ENCODE data around the gene FAAP100. TPM values are rescaled to one million over a fixed set of nuclear protein-coding genes. Genes with fewer than 3 reads are reported as not detected.
A peak's percentile ranks its signal among the peaks of the same experiment; 100 is the strongest.

The FAAP100 gene
- total and polyA plus RNA-seq, 5 donors, result 12.0 to 15.3 (median 13.0) TPM

GRCh38 chr17:81492202-81492601 lies 60.0 kb downstream of the FAAP100 start:
- DNase-seq, result peak in 2 of 3 donors; percentile 25 to 46
- WGBS, result 63% methylated on average over 18 of the region's 18 CpGs

GRCh38 chr17:81491761-81492160 lies 60.4 kb downstream of the FAAP100 start:
- ATAC-seq, result no peak
- Histone ChIP-seq H3K4me1 (ENCODE audit: control insufficient read depth, insufficient read depth, low read length) (peaks cover 2% of the 10 kb centered on the region), H3K9me3 (ENCODE audit: control insufficient read depth, low read length) (no peaks in the 10 kb centered on the region), H3K27me3 (ENCODE audit: control insufficient read depth, insufficient read depth) (no peaks in the 10 kb centered on the region), H3K27ac (ENCODE audit: low read length) (no peak overlapping the region), H3K4me3 (ENCODE audit: low read length) (no peak overlapping the region)
- intact Hi-C loops (cut with DNase I), result no loop called here
- peak in 2 of 3 donors; percentile 6 to 23 for DNase-seq
- 26% methylated on average over 5 of the region's 5 CpGs for WGBS

More at GRCh38 chr17:81492202-81492601, 60.0 kb downstream of the FAAP100 start:
- intact Hi-C loops (cut with DNase I), result no loop called here
- H3K9me3 ChIP-seq (ENCODE audit: control insufficient read depth, low read length), result no peaks in the 10 kb centered on the region
- no peak overlapping the region for H3K27ac ChIP-seq (ENCODE audit: low read length)
- H3K27me3 ChIP-seq (ENCODE audit: control insufficient read depth, insufficient read depth), result no peaks in the 10 kb centered on the region
- ATAC-seq, result no peak
- H3K4me3 ChIP-seq (ENCODE audit: low read length), result no peak overlapping the region
- H3K4me1 ChIP-seq (ENCODE audit: control insufficient read depth, insufficient read depth, low read length), result peaks cover 2% of the 10 kb centered on the region

- no peak overlapping the region for H3K27ac ChIP-seq (ENCODE audit: low read length)
- peak in 2 of 3 donors; percentile 48 to 58 for DNase-seq
- H3K4me1 ChIP-seq (ENCODE audit: control insufficient read depth, insufficient read depth, low read length), result peaks cover 2% of the 10 kb centered on the region
- no peak for ATAC-seq
- H3K9me3 ChIP-seq (ENCODE audit: control insufficient read depth, low read length), result no peaks in the 10 kb centered on the region
- H3K27me3 ChIP-seq (ENCODE audit: control insufficient read depth, insufficient read depth), result no peaks in the 10 kb centered on the region
- 44% methylated on average over 5 of the region's 5 CpGs for WGBS
- H3K4me3 ChIP-seq (ENCODE audit: low read length), result no peak overlapping the region
- intact Hi-C loops (cut with DNase I), result no loop called here
These were observed 61.0 kb downstream of the FAAP100 start for GRCh38 chr17:81491181-81491581.

GRCh38 chr17:81489998-81490992 lies 61.9 kb downstream of the FAAP100 start:
- H3K9me3 ChIP-seq (ENCODE audit: control insufficient read depth, low read length), result no peaks in the 10 kb centered on the region
- intact Hi-C loops (cut with DNase I), result no loop called here
- no peaks in the 10 kb centered on the region for H3K27me3 ChIP-seq (ENCODE audit: control insufficient read depth, insufficient read depth)
- no peak overlapping the region for H3K4me3 ChIP-seq (ENCODE audit: low read length)
- peaks cover 2% of the 10 kb centered on the region for H3K4me1 ChIP-seq (ENCODE audit: control insufficient read depth, insufficient read depth, low read length)
- peak in 2 of 3 donors; percentile 42 to 48 for DNase-seq
- WGBS, result 62% methylated on average over 14 of the region's 14 CpGs
- H3K27ac ChIP-seq (ENCODE audit: low read length), result no peak overlapping the region
- no peak for ATAC-seq

Other genes with a start within 250 kb of the FAAP100 start
- gene BAHCC1, start 156.9 kb downstream of the FAAP100 start, total RNA-seq, result 10 to 100 TPM in 2 of 4 donors, 1 to 10 TPM in 2; 8.3 to 12.8 (median 9.4) TPM
- 8.7 TPM for gene BAHCC1, start 156.9 kb downstream of the FAAP100 start, polyA plus RNA-seq
- gene ACTG1, start 39.6 kb downstream of the FAAP100 start, total RNA-seq, result 100 to 1,000 TPM; 347 to 772 (median 510) TPM
- 410 TPM for gene ACTG1, start 39.6 kb downstream of the FAAP100 start, polyA plus RNA-seq
- gene FSCN2, start 24.0 kb downstream of the FAAP100 start, total RNA-seq, result under 1 TPM; 0.45 to 0.63 (median 0.53) TPM
- gene FSCN2, start 24.0 kb downstream of the FAAP100 start, polyA plus RNA-seq, result 0.48 TPM
- 100 to 1,000 TPM in 1 of 4 donors, 10 to 100 TPM in 3; 83.5 to 106 (median 89.5) TPM for gene NPLOC4, start 84.8 kb upstream of the FAAP100 start, total RNA-seq
- gene NPLOC4, start 84.8 kb upstream of the FAAP100 start, polyA plus RNA-seq, result 36.8 TPM
- gene TSPAN10, start 84.8 kb upstream of the FAAP100 start, total RNA-seq, result under 1 TPM in 2 of 4 donors, not detected in 2; 0.24 to 0.31 TPM
- gene TSPAN10, start 84.8 kb upstream of the FAAP100 start, polyA plus RNA-seq, result 0.27 TPM
- under 1 TPM in 1 of 4 donors, not detected in 3; 0.41 TPM for gene PDE6G, start 104.2 kb upstream of the FAAP100 start, total RNA-seq
- not detected for gene PDE6G, start 104.2 kb upstream of the FAAP100 start, polyA plus RNA-seq
- gene OXLD1, start 114.3 kb upstream of the FAAP100 start, total RNA-seq, result 10 to 100 TPM; 20.7 to 27.9 (median 24.6) TPM
- 41.0 TPM for gene OXLD1, start 114.3 kb upstream of the FAAP100 start, polyA plus RNA-seq
- 1 to 10 TPM; 5.0 to 7.8 (median 6.7) TPM for gene CCDC137, start 114.4 kb upstream of the FAAP100 start, total RNA-seq
- 10.9 TPM for gene CCDC137, start 114.4 kb upstream of the FAAP100 start, polyA plus RNA-seq
- 10 to 100 TPM; 13.2 to 24.4 (median 16.8) TPM for gene ARL16, start 131.4 kb upstream of the FAAP100 start, total RNA-seq
- 20.9 TPM for gene ARL16, start 131.4 kb upstream of the FAAP100 start, polyA plus RNA-seq
- gene HGS, start 131.7 kb upstream of the FAAP100 start, total RNA-seq, result 10 to 100 TPM; 42.1 to 50.3 (median 47.9) TPM
- gene HGS, start 131.7 kb upstream of the FAAP100 start, polyA plus RNA-seq, result 48.6 TPM
- 100 to 1,000 TPM in 3 of 4 donors, 10 to 100 TPM in 1; 83.3 to 142 (median 112) TPM for gene MRPL12, start 151.0 kb upstream of the FAAP100 start, total RNA-seq
- 310 TPM for gene MRPL12, start 151.0 kb upstream of the FAAP100 start, polyA plus RNA-seq
- gene SLC25A10, start 159.9 kb upstream of the FAAP100 start, total RNA-seq, result 10 to 100 TPM in 1 of 4 donors, 1 to 10 TPM in 3; 5.9 to 11.4 (median 9.6) TPM
- gene SLC25A10, start 159.9 kb upstream of the FAAP100 start, polyA plus RNA-seq, result 18.6 TPM

All from right cardiac atrium (tissue), 5 donors.